Lower leg skin (tissue), 3 donors: ENCODE measurements around the gene KCNE4.

Source experiments
- POLR2A ChIP-seq, 2 donors: fragments of 450-650 bp; IDR thresholded peaks; one replicate each; pipeline ENCODE4 v1.6.1; 2016 to 2017; ENCODE audit warnings: antibody characterized with exemption in 2 of 2, mild to moderate bottlenecking in 1 of 2, moderate library complexity in 1 of 2
- TF ChIP-seq, protein P1 (sequence below), 3 donors: fragments of 450-650 bp; IDR thresholded peaks; one replicate each; pipeline ENCODE4 v1.5.1; 2016; ENCODE audit warnings: antibody characterized with exemption in 3 of 3, mild to moderate bottlenecking in 3 of 3, moderate library complexity in 2 of 3

DNA sequence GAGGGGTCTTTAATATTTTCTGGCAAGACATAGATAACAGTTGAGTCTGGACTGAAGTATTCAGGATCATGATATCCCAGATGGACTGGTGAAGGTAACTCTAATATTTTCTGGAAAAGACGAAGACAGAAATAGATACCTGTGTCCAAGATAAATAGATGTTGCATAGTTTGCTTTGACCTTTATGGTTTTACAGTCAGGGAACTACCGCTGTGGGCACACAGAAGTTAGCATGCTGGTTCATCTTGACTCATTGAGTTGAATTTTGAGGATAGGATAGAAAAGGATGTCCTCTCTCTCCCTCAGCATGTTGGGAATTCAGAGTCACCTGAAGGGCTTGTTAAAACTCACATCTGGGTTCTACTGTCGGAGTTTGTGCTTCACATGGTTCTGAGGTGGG is 20.8 kb downstream of the KCNE4 start:
- TF ChIP-seq, protein P1, sequence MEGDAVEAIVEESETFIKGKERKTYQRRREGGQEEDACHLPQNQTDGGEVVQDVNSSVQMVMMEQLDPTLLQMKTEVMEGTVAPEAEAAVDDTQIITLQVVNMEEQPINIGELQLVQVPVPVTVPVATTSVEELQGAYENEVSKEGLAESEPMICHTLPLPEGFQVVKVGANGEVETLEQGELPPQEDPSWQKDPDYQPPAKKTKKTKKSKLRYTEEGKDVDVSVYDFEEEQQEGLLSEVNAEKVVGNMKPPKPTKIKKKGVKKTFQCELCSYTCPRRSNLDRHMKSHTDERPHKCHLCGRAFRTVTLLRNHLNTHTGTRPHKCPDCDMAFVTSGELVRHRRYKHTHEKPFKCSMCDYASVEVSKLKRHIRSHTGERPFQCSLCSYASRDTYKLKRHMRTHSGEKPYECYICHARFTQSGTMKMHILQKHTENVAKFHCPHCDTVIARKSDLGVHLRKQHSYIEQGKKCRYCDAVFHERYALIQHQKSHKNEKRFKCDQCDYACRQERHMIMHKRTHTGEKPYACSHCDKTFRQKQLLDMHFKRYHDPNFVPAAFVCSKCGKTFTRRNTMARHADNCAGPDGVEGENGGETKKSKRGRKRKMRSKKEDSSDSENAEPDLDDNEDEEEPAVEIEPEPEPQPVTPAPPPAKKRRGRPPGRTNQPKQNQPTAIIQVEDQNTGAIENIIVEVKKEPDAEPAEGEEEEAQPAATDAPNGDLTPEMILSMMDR (IDR thresholded peaks at IDR 0.05) = no peak
- TF ChIP-seq POLR2A (IDR thresholded peaks at IDR 0.05) = no peak
